SK-N-SH (cell line): ENCODE measurements around the gene SLAIN2. TPM values are rescaled to one million over a fixed set of nuclear protein-coding genes. Genes with fewer than 3 reads are reported as not detected.

ENCODE experiments used
- CTCF ChIP-seq: fragments of 200-600 bp; sonication (generic); IDR thresholded peaks from 2 replicates; pipeline ENCODE4 v1.6.1; 2017; ENCODE audit warnings: antibody characterized with exemption, mild to moderate bottlenecking, moderate library complexity
- EP300 ChIP-seq, 2 experiments: IDR thresholded peaks; 2 replicates each; pipeline versions ENCODE4 v1.4.0 to v1.6.1; 2012; ENCODE audit warnings: borderline replicate concordance in 1 of 2, low read depth in 1 of 2, low read length in 1 of 2
- FOSL2 ChIP-seq: IDR thresholded peaks from 2 replicates; pipeline ENCODE4 v1.4.0; 2012; ENCODE audit warnings: low read depth, mild to moderate bottlenecking, moderate library complexity, borderline replicate concordance
- GABPA ChIP-seq: IDR thresholded peaks from 2 replicates; pipeline ENCODE4 v1.4.0; 2012; ENCODE audit warnings: low read depth, mild to moderate bottlenecking
- GATA2 ChIP-seq: sonication (generic); formaldehyde crosslinking; IDR thresholded peaks from 2 replicates; pipeline ENCODE4 v1.5.0; 2020; ENCODE audit warnings: mild to moderate bottlenecking, missing genetic modification reagents
- MEF2A ChIP-seq: IDR thresholded peaks from 2 replicates; pipeline ENCODE4 v1.4.0; 2012; ENCODE audit warnings: low read depth, borderline replicate concordance
- NFIC ChIP-seq: IDR thresholded peaks from 2 replicates; pipeline ENCODE4 v1.4.0; 2012; ENCODE audit warnings: borderline replicate concordance
- NRF1 ChIP-seq: IDR thresholded peaks from 2 replicates; pipeline ENCODE4 v1.6.1; 2012; ENCODE audit warnings: low read depth, mild to moderate bottlenecking, low read length
- REST ChIP-seq: IDR thresholded peaks from 2 replicates; pipeline ENCODE4 v1.6.1; 2012; ENCODE audit warnings: mild to moderate bottlenecking, low read depth, low read length, moderate library complexity
- RFX5 ChIP-seq: IDR thresholded peaks from 2 replicates; pipeline ENCODE4 v1.6.1; 2012; ENCODE audit warnings: mild to moderate bottlenecking, improper control_type of control experiment, low read length
- RXRA ChIP-seq: IDR thresholded peaks from 2 replicates; pipeline ENCODE4 v1.4.0; 2012; ENCODE audit warnings: low read depth, mild to moderate bottlenecking, borderline replicate concordance
- SMC3 ChIP-seq: IDR thresholded peaks from 2 replicates; pipeline ENCODE4 v1.6.1; 2012; ENCODE audit warnings: low read depth, low read length, improper control_type of control experiment
- TAF1 ChIP-seq: IDR thresholded peaks from 2 replicates; pipeline ENCODE4 v1.6.1; 2012; ENCODE audit warnings: low read depth, mild to moderate bottlenecking, low read length, moderate library complexity, borderline replicate concordance
- TCF12 ChIP-seq: IDR thresholded peaks from 2 replicates; pipeline ENCODE4 v1.4.0; 2012
- ZBTB33 ChIP-seq: IDR thresholded peaks from 2 replicates; pipeline ENCODE4 v1.4.0; 2012; ENCODE audit warnings: low read depth, borderline replicate concordance
- polyA plus RNA-seq, 3 experiments: library from polyadenylated mRNA; depleted of rRNA; stranded (reverse); fragments of >200 nt; gene quantifications; 2 replicates each; pipeline ENCODE4 v1.2.3, GENCODE V29; 2012

SLAIN2 gene
- polyA plus RNA-seq, 1 of the 3 experiments (the other 2 are of a cell fraction) = 17.0 TPM

- TF ChIP-seq MEF2A (peak; percentile 81), TAF1 (no peak), GABPA (no peak), TCF12 (peak; percentile 72), NRF1 (no peak), GATA2 (CRISPR knock-in tag) (no peak), RFX5 (no peak), FOSL2 (peak; percentile 88; the same call in 1 of the 2 replicates), NFIC (peak; percentile 49; the same call in 1 of the 2 replicates), RXRA (peak; percentile 16; the same call in 1 of the 2 replicates), CTCF (no peak), ZBTB33 (peak; percentile 30; the same call in 1 of the 2 replicates), REST (no peak), EP300 (IDR thresholded peaks at IDR 0.05; ENCODE audit: borderline replicate concordance in 1 of 2, low read depth in 1 of 2, low read length in 1 of 2) (peak in 1 of 2 experiments; percentile 56; a peak in 2 of 4 replicates), SMC3 (no peak)
- TF ChIP-seq, all 33 proteins: peak for 11
Measured at GRCh38 chr4:48329976-48330375, 11.4 kb upstream of the SLAIN2 start (continued).
